ENCODE measurements around the gene LHB.
"Not testable (repeated sequence)": the region's sequence is repeated elsewhere in the genome, so short reads cannot be mapped to it uniquely, and the experiment has no call there.

The LHB gene

GRCh38 chr19:49036815-49037214 is 19.9 kb upstream of the LHB start, which contains the start of gene CGB1:
TSS of gene CGB1 (minus strand) at chr19:49036895. CDS start at chr19:49036711, 184 bp downstream.
- DNase-seq: peak; percentile 69

DNA sequence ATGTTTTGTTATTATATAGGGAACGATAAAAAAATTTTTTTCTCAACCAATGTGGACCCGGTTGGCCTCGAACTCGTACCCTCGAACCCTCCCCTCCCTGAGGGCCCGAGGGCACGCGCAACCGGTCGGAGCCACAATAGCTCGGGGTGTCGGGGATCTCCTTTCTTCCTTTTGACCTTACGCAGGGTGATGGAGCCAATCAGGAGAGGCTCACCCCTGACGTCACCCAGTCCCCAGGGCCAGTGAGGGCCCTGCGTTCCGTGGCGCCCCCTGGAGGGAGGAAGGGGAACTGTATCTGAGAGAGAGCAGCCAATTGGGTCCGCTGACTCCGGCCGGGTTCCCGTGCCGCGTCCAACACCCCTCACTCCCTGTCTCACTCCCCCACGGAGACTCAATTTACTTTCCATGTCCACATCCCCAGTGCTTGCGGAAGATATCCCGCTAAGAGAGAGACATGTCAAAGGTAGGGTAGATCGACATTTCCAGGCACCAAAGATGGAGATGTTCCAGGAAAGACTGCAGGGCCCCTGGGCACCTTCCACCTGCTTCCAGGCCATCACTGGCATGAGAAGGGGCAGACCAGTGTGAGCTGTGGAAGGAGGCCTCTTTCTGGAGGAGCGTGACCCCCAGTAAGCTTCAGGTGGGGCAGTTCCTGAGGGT is 14.9 kb upstream of the LHB start, which contains the start of gene CGB2:
Gene CGB2, plus strand, starts transcription at position 249 of the 660 bp plus-strand sequence. Its CDS starts 206 bp downstream, at position 455.
- peak; percentile 76 for DNase-seq

DNA sequence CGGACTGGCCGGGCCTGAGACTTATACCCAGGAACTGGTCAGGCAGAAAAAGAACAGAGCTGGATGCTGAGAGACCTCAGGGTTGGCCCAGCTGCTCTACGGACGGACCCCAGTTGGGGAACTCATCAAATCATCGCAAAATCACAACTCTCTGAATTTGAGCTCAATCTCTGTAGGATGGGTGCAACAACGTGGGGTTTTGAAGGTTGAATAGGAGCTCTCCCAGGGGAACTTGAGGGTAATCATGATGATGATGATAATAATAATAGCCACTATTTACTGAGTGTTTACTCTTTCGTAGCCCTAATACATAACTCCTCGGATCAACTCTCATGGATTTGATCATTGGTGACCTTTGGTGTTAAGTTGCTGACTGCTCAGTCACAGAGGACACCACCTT is 13.4 kb upstream of the LHB start:
- DNase-seq: not testable (repeated sequence)

DNA sequence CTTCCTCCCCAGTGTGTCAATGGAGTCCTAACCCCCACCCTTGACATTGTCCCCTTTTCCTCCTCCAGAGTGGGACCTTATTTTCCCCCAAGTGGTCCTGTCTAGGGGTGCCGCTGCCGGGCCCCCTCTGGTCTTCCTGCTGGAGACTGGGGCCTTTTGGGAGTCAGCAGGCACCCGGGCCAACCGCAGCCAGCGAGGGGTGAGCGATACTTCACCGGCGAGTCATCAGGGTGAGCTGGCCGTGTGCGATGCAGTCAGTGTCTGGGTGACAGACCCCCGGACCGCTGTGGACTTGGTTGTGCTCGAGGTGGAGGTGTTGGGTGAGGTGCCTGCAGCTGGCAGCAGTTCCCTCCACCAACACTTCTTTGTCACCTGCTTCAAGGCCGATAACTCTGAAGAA is 12.9 kb upstream of the LHB start:
- DNase-seq: not testable (repeated sequence)

DNA sequence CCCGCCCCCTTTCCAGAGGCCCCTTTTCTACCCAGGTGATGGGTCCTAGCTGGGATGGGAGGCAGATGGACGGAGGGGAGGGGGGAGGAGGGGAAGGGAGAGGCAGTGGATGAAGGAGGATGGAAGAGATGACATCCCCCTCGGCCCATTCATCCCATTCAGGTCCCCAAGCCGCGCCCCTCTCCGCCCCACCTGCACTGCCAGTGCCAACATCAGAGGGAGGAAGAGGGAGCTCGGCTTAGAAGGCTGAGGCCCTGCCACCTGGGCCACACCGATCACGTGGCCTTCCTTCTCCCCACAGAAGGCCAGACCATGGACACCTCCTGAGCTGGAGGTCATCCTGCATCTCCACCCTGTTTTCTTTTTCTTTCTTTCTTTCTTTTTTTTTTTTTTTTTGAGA is 11.8 kb upstream of the LHB start:
- DNase-seq: not testable (repeated sequence)

DNA sequence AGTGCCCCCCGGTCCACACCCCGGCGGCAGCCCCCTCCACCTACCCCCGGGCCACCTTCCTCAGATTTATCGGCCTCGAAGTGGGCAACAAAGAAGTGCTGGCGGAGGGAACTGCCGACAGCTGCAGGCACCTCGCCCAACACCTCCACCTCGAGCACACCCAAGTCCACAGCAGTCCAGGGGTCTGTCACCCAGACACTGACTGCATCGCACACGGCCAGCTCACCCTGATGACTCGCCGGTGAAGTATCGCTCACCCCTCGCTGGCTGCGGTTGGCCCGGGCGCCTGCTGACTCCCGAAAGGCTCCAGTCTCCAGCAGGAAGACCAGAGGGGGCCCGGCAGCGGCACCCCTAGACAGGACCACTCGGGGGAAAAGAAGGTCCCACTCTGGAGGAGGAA is 8.7 kb upstream of the LHB start:
- DNase-seq: not testable (repeated sequence)

DNA sequence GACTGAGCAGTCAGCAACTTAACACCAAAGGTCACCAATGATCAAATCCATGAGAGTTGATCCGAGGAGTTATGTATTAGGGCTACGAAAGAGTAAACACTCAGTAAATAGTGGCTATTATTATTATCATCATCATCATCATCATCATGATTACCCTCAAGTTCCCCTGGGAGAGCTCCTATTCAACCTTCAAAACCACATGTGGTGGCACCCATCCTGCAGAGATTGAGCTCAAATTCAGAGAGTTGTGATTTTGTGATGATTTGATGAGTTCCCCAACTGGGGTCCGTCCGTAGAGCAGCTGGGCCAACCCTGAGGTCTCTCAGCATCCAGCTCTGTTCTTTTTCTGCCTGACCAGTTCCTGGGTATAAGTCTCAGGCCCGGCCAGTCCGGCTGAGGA is 8.2 kb upstream of the LHB start:
- not testable (repeated sequence) for DNase-seq

DNA sequence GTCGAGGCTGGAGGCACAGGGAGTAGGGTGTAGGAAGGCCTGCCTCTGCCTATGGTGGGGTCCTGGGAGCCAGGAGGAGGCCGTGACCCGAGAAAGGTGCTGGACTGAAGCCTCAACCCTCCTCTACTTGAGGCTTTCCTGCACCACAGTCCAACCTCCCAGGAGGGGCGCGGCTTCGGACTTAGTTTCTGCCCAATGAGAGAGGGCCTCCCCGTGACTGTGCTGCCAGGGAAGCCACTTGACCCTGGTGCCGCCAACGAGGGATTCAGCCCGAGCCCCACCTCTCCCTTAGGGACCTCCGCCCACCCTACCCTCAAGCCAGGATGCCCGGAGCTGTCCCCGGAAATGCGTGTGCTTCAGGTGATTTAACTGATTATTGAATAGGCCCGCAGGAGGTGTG is 7.3 kb upstream of the LHB start, which contains the start of gene CGB3:
Gene CGB3, minus strand, starts transcription at position 101 of the 400 bp plus-strand sequence. CDS start 362 bp downstream, outside the sequence.
- DNase-seq: not testable (repeated sequence)

- DNase-seq: no peak
These were observed 5.2 kb upstream of the LHB start for GRCh38 chr19:49022116-49022515.

GRCh38 chr19:49020931-49021895 is 4.3 kb upstream of the LHB start:
- DNase-seq: no peak

- no peak for DNase-seq
These were observed 3.5 kb upstream of the LHB start for GRCh38 chr19:49020342-49020741.

- peak; percentile 66 for DNase-seq
These were observed 2.5 kb upstream of the LHB start for GRCh38 chr19:49019242-49019932.

DNA sequence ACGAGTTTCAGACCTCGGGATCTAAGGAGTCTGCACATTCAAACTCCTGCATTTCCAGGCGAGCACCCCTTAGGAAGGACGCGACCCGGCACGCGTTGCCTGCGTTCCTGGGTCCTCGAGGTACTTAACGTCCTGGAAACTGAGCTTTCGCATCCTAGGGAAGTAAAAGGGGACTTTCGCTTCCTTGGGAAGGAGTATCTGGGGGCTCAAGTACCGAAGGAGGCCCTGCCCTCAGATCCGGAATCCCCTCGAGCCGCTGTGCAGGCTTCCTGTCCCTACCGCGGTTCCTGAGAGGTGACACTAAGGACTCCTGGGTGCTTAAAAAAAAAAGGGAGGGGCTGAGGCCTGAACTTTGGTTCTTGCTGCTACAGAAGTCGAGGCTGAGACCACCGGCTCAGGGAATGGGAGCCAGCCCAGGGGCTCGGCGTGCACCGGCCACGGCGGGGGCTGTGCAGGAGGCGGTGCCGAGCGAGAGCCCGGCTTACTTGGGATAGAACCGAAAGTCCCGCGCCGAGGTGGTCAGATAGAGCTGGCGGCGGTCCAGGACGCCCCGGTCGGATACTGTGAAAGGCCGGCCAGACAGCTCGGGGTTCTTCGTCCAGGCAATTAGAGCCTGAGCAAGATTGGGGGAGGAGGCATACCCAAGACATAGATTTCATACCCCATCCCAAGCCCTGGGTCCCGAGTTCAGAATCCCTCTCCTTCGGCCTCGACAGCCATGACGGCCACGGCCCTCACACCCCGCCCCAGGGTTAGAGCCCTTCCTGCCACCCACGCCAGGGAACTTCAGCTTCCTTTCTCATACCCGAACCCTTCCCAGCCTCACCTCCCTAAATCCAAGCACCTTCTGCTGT is 1.7 kb upstream of the LHB start:
- DNase-seq: not testable (repeated sequence)

DNA sequence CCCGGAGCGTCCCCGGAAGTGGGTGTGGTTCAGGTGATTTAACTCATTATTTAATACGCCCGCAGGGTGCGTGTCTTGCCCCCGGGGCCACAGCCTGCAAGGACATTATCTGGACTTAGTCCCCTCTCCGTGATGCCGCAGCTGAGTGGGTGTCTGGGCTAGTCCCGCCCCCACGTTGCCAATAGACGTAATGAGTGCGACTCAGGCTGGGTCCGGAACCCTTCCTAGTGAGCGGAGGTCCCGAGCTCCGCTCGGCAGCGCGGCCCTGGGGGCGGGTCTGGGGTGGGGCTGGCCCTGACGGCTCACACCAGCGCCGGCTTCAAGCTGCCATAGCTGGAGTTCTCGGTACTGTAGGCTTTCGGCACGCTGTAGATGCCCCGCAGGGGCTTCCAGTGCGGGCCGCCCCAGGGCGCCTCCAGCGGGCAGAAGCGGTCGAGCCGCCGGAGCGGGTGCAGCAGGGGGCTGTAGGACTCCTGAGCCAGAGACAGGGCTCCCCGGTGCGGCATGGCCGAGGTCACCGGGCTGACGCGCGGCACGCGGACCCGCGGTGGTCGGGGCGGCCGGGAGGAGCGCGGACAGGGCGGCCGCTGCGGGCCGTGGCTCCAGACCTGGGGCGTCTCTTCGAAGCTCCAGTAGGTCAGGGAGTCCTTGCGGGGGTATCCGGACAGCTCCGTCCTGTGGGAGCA is 918 bp upstream of the LHB start:
- peak; percentile 60 for DNase-seq

DNA sequence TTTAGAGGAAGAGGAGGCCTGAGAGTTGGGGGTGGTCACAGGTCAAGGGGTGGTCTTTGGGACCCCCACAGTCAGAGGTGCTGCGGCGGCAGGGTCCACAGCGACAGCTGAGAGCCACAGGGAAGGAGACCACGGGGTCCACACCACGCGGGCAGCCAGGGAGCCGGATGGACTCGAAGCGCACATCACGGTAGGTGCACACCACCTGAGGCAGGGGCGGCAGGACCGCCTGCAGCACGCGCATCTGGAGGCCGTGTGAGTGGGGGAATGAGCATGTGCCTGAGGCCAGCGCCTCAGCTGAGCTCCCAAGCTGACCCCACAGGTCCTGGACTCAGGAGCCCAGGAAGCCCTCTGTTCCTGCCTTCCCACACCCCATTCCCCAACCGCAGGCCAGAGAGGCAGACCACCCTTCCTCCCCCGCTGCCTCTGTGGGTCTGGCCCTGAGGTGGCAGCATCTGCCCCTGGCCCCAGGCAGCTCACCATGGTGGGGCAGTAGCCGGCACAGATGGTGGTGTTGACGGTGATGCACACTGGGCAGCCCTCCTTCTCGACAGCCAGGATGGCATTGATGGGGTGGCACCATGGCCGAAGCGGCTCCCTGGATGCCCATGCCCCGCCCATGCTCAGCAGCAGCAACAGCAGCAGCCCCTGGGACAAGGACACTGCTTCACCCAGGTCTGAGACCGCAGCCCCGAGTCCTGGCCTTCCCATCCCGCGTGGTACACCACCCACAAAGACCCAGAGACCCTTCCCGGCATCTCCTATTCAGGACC is 638 bp downstream of the LHB start:
- no peak for DNase-seq

- no peak for DNase-seq
These were observed 2.0 kb downstream of the LHB start for GRCh38 chr19:49014870-49015255.

- DNase-seq: no peak
These were observed 2.6 kb downstream of the LHB start for GRCh38 chr19:49014123-49014869.

DNA sequence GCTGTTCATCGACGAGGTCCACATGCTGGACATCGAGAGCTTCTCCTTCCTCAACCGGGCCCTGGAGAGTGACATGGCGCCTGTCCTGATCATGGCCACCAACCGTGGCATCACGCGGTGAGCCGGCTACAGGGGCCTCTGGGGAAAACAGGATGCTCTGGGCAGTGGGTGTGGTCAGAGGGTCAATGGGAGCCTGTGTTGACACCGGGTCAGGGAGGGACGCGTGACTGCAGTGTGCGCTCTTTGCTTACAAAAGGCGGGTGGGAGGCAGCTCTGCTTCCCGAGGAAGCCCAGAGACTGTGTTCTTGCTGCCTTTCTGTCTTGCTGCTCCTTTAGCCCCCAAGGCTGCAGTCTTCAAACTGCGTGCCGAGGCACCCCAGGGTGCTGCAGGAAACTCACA is 5.7 kb downstream of the LHB start:
- DNase-seq: no peak

- DNase-seq: no peak
These were observed 6.4 kb downstream of the LHB start for GRCh38 chr19:49010453-49010852.

- DNase-seq: no peak
These were observed 7.1 kb downstream of the LHB start for GRCh38 chr19:49009828-49010227.
